Ishikawa (cell line): ENCODE measurements around the gene C19orf81.

ENCODE experiments used
- CEBPB ChIP-seq: IDR thresholded peaks from 2 replicates; pipeline ENCODE4 v1.6.1; 2012
- CREB1 ChIP-seq: IDR thresholded peaks from 2 replicates; pipeline ENCODE4 v1.6.1; 2012; ENCODE audit warnings: low read depth
- EGR1 ChIP-seq: IDR thresholded peaks from 2 replicates; pipeline ENCODE4 v1.6.1; 2012
- EP300 ChIP-seq: IDR thresholded peaks from 2 replicates; pipeline ENCODE4 v1.6.1; 2012; ENCODE audit warnings: borderline replicate concordance
- FOXM1 ChIP-seq: IDR thresholded peaks from 2 replicates; pipeline ENCODE4 v1.6.1; 2012; ENCODE audit warnings: low read depth, borderline replicate concordance
- NFIC ChIP-seq: IDR thresholded peaks from 2 replicates; pipeline ENCODE4 v1.6.1; 2012
- RAD21 ChIP-seq: IDR thresholded peaks from 2 replicates; pipeline ENCODE4 v1.6.1; 2012; ENCODE audit warnings: low read depth
- REST ChIP-seq: IDR thresholded peaks from 2 replicates; pipeline ENCODE4 v1.6.1; 2012; ENCODE audit warnings: low read depth, mild to moderate bottlenecking
- TAF1 ChIP-seq: IDR thresholded peaks from 2 replicates; pipeline ENCODE4 v1.6.1; 2012; ENCODE audit warnings: low read depth, mild to moderate bottlenecking
- TCF12 ChIP-seq: IDR thresholded peaks from 2 replicates; pipeline ENCODE4 v1.6.1; 2012; ENCODE audit warnings: low read depth
- TEAD4 ChIP-seq: IDR thresholded peaks from 2 replicates; pipeline ENCODE4 v1.6.1; 2012
- USF1 ChIP-seq: IDR thresholded peaks from 2 replicates; pipeline ENCODE4 v1.6.1; 2012
- YY1 ChIP-seq: IDR thresholded peaks from 2 replicates; pipeline ENCODE4 v1.6.1; 2012; ENCODE audit warnings: low read depth
- ZBTB7A ChIP-seq: IDR thresholded peaks from 2 replicates; pipeline ENCODE4 v1.6.1; 2012; ENCODE audit warnings: low read depth
- TF ChIP-seq, protein P1 (sequence below): IDR thresholded peaks from 2 replicates; pipeline ENCODE4 v1.6.1; 2012

Gene C19orf81

GRCh38 chr19:50626795-50627194, 22.4 kb upstream of the C19orf81 start:
- TF ChIP-seq REST (no peak), YY1 (no peak), EP300 (no peak), FOXM1 (no peak), CEBPB (no peak), TEAD4 (no peak), TAF1 (no peak), CREB1 (no peak), EGR1 (no peak), ZBTB7A (no peak)
- TF ChIP-seq, protein P1, sequence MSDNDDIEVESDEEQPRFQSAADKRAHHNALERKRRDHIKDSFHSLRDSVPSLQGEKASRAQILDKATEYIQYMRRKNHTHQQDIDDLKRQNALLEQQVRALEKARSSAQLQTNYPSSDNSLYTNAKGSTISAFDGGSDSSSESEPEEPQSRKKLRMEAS, result no peak

DNA sequence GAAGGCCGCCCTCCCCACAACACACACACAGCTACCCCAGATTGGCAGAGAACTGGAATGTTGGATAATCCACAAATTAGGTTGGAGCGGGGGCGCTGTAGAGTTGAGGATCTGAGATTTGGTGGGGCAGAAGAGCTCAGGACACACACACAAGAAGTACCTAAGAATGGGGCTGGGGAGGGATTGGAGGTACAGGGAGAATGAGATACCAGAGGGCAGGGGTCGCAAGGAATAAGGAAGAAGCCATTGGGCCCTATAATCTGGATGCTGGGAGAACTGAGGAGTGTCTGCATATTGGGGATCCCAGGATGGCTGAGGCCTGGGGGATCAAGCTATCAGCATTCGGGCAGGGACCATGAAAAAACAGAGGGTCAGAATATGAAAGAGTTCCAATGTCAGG, 21.1 kb upstream of the C19orf81 start:
- TF ChIP-seq RAD21 (no peak), USF1 (no peak)

DNA sequence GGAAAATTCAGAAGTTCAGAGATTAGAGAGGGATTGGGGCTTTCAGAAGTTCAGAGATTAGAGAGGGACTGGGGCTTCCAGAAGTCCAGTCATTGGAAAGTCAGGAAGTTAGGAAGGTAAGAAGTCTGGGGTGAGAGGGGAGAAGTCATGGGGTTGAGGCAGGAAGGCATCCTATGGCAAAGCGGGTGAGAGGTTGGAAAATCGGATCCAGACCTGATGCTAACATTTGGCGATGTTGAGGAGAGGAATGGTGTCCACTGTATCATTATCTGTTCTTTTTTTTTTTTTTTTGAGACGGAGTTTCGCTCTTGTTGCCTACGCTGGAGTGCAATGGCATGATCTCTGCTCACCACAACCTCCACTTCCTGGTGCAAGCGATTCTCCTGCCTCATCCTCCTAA, 20.7 kb upstream of the C19orf81 start:
- TF ChIP-seq REST, result no peak
- no peak for TF ChIP-seq ZBTB7A
- no peak for TF ChIP-seq EP300
- no peak for TF ChIP-seq YY1
- TF ChIP-seq RAD21, result no peak
- no peak for TF ChIP-seq USF1

DNA sequence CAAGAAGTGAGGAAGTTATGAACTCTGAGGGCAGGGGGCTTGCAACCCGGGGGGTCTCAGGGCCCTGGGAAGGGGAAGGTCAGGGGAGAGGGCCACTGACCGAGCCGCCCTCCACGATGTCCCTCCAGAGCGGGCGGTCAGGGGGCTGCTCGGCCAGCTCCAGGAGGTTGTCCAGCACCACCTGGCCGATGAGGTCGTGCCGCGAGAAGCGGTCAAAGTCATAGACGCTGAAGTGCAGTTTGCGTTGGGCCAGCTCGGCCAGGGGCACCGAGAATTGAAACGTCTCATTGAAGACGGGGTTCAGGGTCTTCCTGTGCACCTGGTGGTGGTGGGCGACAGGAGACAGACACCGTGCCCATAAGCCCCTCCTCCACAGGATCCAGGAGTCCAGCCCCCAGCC, 20.1 kb upstream of the C19orf81 start:
- TF ChIP-seq CREB1 (no peak), CEBPB (no peak), USF1 (no peak), RAD21 (no peak), NFIC (no peak), EP300 (no peak), EGR1 (no peak), FOXM1 (no peak), ZBTB7A (no peak), REST (no peak), YY1 (no peak), TCF12 (no peak)
- TF ChIP-seq, protein P1, result no peak

- TF ChIP-seq RAD21, result no peak
- TF ChIP-seq, protein P1, result no peak
- TF ChIP-seq YY1, result no peak
- no peak for TF ChIP-seq EGR1
- no peak for TF ChIP-seq CEBPB
- no peak for TF ChIP-seq TEAD4
- TF ChIP-seq TAF1, result no peak
- TF ChIP-seq CREB1, result no peak
Observed at GRCh38 chr19:50629801-50630200, 19.4 kb upstream of the C19orf81 start.
